ENCODE data around the gene MIXL1.
"Not testable (repeated sequence)": the region's sequence is repeated elsewhere in the genome, so short reads cannot be mapped to it uniquely, and the experiment has no call there.

The MIXL1 gene

GRCh38 chr1:226215239-226215638 is 8.2 kb upstream of the MIXL1 start:
- DNase-seq (ENCODE audit: low read depth), result no peak

GRCh38 chr1:226216056-226216455 is 7.4 kb upstream of the MIXL1 start:
- no peak for DNase-seq (ENCODE audit: low read depth)

- DNase-seq (ENCODE audit: low read depth), result no peak
Measured at GRCh38 chr1:226217273-226217672, 6.2 kb upstream of the MIXL1 start.

GRCh38 chr1:226220473-226221189 is 2.8 kb upstream of the MIXL1 start:
- no peak for DNase-seq (ENCODE audit: low read depth)

- DNase-seq (ENCODE audit: low read depth), result no peak
Measured at GRCh38 chr1:226222686-226223085, 778 bp upstream of the MIXL1 start.

- no peak for DNase-seq (ENCODE audit: low read depth)
Measured at GRCh38 chr1:226223786-226224244, 351 bp downstream of the MIXL1 start.

- DNase-seq (ENCODE audit: low read depth), result no peak
Measured at GRCh38 chr1:226226601-226227000, 3.1 kb downstream of the MIXL1 start.

GRCh38 chr1:226233293-226233692 is 9.8 kb downstream of the MIXL1 start:
- DNase-seq (ENCODE audit: low read depth), result no peak

GRCh38 chr1:226233806-226234205 is 10.3 kb downstream of the MIXL1 start:
- no peak for DNase-seq (ENCODE audit: low read depth)

- no peak for DNase-seq (ENCODE audit: low read depth)
Measured at GRCh38 chr1:226236826-226237225, 13.4 kb downstream of the MIXL1 start.

- DNase-seq (ENCODE audit: low read depth), result no peak
Measured at GRCh38 chr1:226239421-226239820, 16.0 kb downstream of the MIXL1 start.

GRCh38 chr1:226248091-226248490 is 24.6 kb downstream of the MIXL1 start:
- no peak for DNase-seq (ENCODE audit: low read depth)

GRCh38 chr1:226248796-226249195 is 25.3 kb downstream of the MIXL1 start:
- no peak for DNase-seq (ENCODE audit: low read depth)

GRCh38 chr1:226250511-226250910 is 27.0 kb downstream of the MIXL1 start:
- DNase-seq (ENCODE audit: low read depth), result no peak

GRCh38 chr1:226252841-226253240 is 29.4 kb downstream of the MIXL1 start:
- not testable (repeated sequence) for DNase-seq (ENCODE audit: low read depth)

GRCh38 chr1:226253933-226254332 is 30.5 kb downstream of the MIXL1 start:
- no peak for DNase-seq (ENCODE audit: low read depth)

GRCh38 chr1:226255380-226255779 is 31.9 kb downstream of the MIXL1 start:
- DNase-seq (ENCODE audit: low read depth), result no peak

- DNase-seq (ENCODE audit: low read depth), result no peak
Measured at GRCh38 chr1:226261818-226262217, 38.4 kb downstream of the MIXL1 start.

GRCh38 chr1:226268421-226269124 is 45.1 kb downstream of the MIXL1 start:
- DNase-seq (ENCODE audit: low read depth), result no peak

- DNase-seq (ENCODE audit: low read depth), result not testable (repeated sequence)
Measured at GRCh38 chr1:226272233-226272902, 48.9 kb downstream of the MIXL1 start.

- DNase-seq (ENCODE audit: low read depth), result no peak
Measured at GRCh38 chr1:226274138-226274537, 50.7 kb downstream of the MIXL1 start.

GRCh38 chr1:226276077-226276682 is 52.7 kb downstream of the MIXL1 start:
- no peak for DNase-seq (ENCODE audit: low read depth)

Measured in HS-27A (cell line).